ENCODE results near the gene TDRD1.
A peak's percentile ranks its signal among the peaks of the same experiment; 100 is the strongest.

The TDRD1 gene

GRCh38 chr10:114151486-114151885 is 27.7 kb upstream of the TDRD1 start:
- TF ChIP-seq TOX (CRISPR knock-in tag; IDR thresholded peaks at IDR 0.05; ENCODE audit: borderline replicate concordance) = no peak
- TF ChIP-seq BACH2 (CRISPR knock-in tag; IDR thresholded peaks at IDR 0.05; ENCODE audit: borderline replicate concordance) = no peak
- no peak for TF ChIP-seq GLIS3 (CRISPR knock-in tag; IDR thresholded peaks at IDR 0.05)
- TF ChIP-seq ISL1 (CRISPR knock-in tag; IDR thresholded peaks at IDR 0.05) = no peak; the same call in 1 of the 2 replicates
- peak; percentile 99 for ATAC-seq

GRCh38 chr10:114151892-114152291 is 27.3 kb upstream of the TDRD1 start:
- TF ChIP-seq GLIS3 (CRISPR knock-in tag; IDR thresholded peaks at IDR 0.05) (no peak), BACH2 (CRISPR knock-in tag; IDR thresholded peaks at IDR 0.05; ENCODE audit: borderline replicate concordance) (no peak), TSHZ2 (CRISPR knock-in tag; IDR thresholded peaks at IDR 0.05) (no peak), ARNTL (CRISPR knock-in tag; IDR thresholded peaks at IDR 0.05; ENCODE audit: borderline replicate concordance, low read depth) (no peak), ESRRG (CRISPR knock-in tag; IDR thresholded peaks at IDR 0.05) (no peak), CREB5 (CRISPR knock-in tag; IDR thresholded peaks at IDR 0.05; ENCODE audit: low read depth) (no peak), ZNF8 (CRISPR knock-in tag; IDR thresholded peaks at IDR 0.05) (no peak), POU6F1 (CRISPR knock-in tag; IDR thresholded peaks at IDR 0.05; ENCODE audit: borderline replicate concordance, low read depth) (no peak), ZFP30 (CRISPR knock-in tag; IDR thresholded peaks at IDR 0.05) (no peak), PATZ1 (CRISPR knock-in tag; IDR thresholded peaks at IDR 0.05; ENCODE audit: borderline replicate concordance) (no peak), TCF4 (CRISPR knock-in tag; IDR thresholded peaks at IDR 0.05; ENCODE audit: borderline replicate concordance) (no peak)
- ATAC-seq = peak; percentile 20; the same call in 2 of the 3 replicates

GRCh38 chr10:114157912-114158311 is 21.2 kb upstream of the TDRD1 start:
- ATAC-seq = no peak
- TF ChIP-seq ZC3H10 (CRISPR knock-in tag; IDR thresholded peaks at IDR 0.05) (no peak), SNAI2 (CRISPR knock-in tag; IDR thresholded peaks at IDR 0.05) (no peak)

- ATAC-seq = no peak
- TF ChIP-seq ESRRG (CRISPR knock-in tag; IDR thresholded peaks at IDR 0.05) = no peak
These were observed 16.1 kb upstream of the TDRD1 start for GRCh38 chr10:114163062-114163461.

- ATAC-seq = no peak
- TF ChIP-seq TCF4 (CRISPR knock-in tag; IDR thresholded peaks at IDR 0.05; ENCODE audit: borderline replicate concordance) (no peak), RARB (CRISPR knock-in tag; IDR thresholded peaks at IDR 0.05) (no peak)
These were observed 13.1 kb upstream of the TDRD1 start for GRCh38 chr10:114166043-114166442.

GRCh38 chr10:114166494-114166893 is 12.7 kb upstream of the TDRD1 start:
- TF ChIP-seq TSHZ2 (CRISPR knock-in tag; IDR thresholded peaks at IDR 0.05) = no peak
- TF ChIP-seq TCF4 (CRISPR knock-in tag; IDR thresholded peaks at IDR 0.05; ENCODE audit: borderline replicate concordance) = no peak
- no peak for TF ChIP-seq ZNF70 (CRISPR knock-in tag; IDR thresholded peaks at IDR 0.05)
- no peak for TF ChIP-seq GLIS3 (CRISPR knock-in tag; IDR thresholded peaks at IDR 0.05)
- no peak for TF ChIP-seq ESRRG (CRISPR knock-in tag; IDR thresholded peaks at IDR 0.05)
- TF ChIP-seq CSRNP3 (CRISPR knock-in tag; IDR thresholded peaks at IDR 0.05) = no peak
- ATAC-seq = no peak

Data from SK-N-SH treated with all-trans-retinoic acid at 6 μM for 48 hours (cell line).